DMS 273 (cell line): ENCODE results near the gene ATP13A3.
A peak's percentile ranks its signal among the peaks of the same experiment; 100 is the strongest.
"Not testable (repeated sequence)": the region's sequence is repeated elsewhere in the genome, so short reads cannot be mapped to it uniquely, and the experiment has no call there.

Experiments used
- DNase-seq: peaks from one replicate; lab custom pipeline; 2025; ENCODE audit not compliant: unreplicated experiment; lab: John Stamatoyannopoulos, UW

ATP13A3 gene

DNA sequence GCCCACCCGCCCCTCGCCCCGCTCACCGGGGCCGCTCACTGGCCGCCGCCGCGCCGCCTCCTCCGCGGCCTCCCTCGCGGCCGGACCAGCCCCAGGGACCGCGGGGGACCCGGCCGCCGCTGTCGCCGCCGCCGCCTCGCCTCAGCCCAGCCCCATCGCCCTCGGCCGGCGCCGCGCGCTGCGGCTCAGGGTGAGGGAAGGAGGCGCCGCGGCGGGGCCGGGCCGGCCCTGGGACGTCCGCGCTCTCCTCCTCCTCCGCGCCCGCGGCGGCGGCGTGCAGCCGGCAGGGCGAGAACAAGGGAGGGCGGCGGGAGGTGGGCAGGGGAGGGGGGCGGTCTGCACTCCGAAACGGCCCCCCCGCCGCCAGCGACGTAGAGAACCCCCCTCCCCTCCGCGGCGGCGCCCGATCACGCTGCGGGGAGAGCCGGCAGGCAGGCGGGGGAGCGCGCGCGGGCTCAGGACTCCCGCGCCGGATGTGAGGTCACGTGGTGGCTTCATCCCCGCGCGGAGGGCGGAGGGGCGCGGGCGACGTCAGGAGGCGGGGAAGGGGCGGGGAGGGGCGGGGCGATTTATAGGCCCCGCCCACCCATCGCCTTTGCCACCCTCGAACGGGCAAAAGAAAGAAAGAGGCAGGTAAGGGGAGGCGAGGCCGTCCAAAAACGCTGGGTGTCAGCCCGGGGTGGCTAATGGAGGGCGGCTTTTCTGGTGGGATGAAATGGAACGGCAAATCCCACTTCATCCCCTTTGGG is at the start of gene ATP13A3:
TSS of gene ATP13A3 (minus strand) at position 463 of the 749 bp plus-strand sequence. CDS start 24,812 bp downstream, outside the sequence.
- DNase-seq, result peak; percentile 98

DNA sequence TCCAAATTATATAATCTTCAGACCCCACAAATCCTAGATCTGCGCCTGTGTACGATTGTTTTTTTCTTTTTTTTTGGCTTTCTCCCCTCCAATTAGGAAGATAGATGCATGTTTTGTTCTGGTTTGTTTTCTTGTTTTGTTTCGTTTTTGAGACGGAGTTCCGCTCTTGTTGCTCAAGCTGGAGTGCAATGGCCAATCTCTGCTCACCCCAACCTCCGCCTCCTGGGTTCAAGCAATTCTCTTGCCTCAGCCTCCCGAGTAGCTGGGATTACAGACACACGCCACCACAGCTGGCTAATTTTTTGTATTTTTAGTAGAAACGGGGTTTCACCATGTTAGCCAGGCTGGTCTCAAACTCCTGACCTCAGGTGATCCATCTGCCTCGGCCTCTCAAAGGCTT is 48.4 kb upstream of the ATP13A3 start:
- not testable (repeated sequence) for DNase-seq

DNA sequence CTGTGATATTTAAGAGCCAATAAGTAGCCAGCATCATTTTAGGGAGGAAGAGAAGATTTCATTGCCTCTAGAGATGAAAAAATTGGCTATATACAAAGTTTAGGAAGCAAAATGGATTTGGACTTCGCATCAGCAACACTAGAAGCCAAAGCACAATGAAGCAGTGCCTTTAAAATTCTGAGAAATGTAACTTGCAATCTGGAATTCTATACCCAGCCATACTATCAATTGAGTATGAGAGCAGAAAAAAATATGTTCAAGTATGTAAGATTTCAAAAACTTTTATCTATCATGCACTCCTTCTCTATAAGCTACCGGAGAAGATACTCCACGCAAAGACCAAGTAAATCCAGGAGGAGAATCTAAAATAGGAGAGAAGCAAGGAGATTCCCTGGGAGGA is 47.4 kb upstream of the ATP13A3 start:
- DNase-seq, result no peak

- no peak for DNase-seq
Measured at GRCh38 chr3:194532591-194532990, 45.8 kb upstream of the ATP13A3 start.

DNA sequence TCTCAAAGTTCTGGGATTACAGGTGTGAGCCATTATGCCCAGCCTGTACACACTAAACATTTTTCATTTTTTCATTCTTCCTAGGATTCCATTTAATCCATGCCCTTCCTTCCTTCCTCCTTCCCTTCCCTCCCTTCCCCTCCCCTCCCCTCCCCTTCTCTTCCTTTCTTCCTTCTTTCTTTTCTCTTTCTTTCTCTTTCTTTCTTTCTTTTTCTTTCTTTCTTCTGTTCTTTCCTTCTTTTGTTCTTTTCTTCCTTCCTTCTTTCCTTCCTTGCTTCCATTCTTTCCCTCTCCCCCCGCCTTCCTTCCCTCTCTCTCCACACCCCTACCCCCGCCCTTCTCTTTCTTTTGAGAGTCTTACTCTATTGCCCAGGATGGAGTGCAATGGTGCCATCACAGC is 40.9 kb upstream of the ATP13A3 start:
- no peak for DNase-seq

DNA sequence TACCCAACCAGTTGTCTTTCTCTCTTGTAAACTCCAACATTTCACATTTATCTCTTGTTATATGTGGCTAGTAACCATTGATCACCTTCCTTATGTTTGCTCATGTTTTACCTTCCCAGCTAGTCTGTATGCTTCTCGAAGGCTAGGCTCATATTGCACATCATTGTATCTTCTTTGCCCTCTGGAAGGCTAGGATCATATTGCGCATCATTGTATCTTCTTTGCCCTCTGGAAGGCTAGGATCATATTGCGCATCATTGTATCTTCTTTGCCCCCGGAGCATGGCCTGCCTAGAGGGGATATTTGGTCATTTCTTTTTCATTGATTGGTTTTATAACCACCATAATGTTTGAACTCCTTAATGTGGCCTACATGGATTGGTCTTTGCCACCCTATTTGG is 39.4 kb upstream of the ATP13A3 start:
- DNase-seq, result no peak

- no peak for DNase-seq
Measured at GRCh38 chr3:194522579-194523046, 35.8 kb upstream of the ATP13A3 start.

- DNase-seq, result no peak
Measured at GRCh38 chr3:194521510-194522260, 34.9 kb upstream of the ATP13A3 start.

- peak; percentile 39 for DNase-seq
Measured at GRCh38 chr3:194520682-194521162, 33.9 kb upstream of the ATP13A3 start.

DNA sequence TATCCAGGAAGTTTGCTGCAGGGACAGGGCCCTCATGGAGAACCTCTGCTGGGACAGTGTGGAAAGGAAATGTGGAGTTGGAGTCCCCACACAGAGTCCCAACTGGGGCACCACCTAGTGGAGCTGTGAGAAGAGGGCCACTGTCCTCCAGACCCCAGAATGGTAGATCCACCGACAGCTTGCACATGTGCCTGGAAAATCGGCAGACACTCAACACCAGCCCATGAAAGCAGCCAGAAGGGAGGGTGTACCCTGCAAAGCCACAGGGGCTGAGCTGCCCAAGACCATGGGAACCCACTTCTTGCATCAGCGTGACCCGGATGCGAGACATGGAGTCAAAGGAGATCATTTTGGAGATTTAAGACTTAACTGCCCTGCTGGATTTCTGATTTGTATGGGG is 33.4 kb upstream of the ATP13A3 start:
- peak; percentile 81 for DNase-seq

GRCh38 chr3:194518652-194519051 is 31.9 kb upstream of the ATP13A3 start:
- DNase-seq, result no peak

- DNase-seq, result no peak
Measured at GRCh38 chr3:194517333-194517732, 30.5 kb upstream of the ATP13A3 start.

DNA sequence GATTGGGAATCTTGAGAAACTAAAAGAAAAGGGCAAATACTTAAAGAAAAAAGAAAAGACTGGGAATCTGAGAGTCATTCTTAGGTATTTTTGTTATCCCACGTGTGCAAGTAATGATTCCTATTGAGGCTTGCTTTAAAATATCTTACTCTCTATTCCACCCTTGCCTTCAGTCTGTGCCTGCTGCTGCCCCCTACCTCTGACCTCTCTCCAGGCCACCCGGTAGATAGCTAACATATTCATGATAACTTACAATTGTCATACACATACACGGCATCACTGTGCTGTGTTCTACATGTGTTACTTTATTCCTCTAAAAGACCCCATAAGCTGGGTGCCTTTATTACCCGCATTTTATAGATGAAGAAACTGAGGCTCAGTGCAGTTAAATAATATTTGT is 27.8 kb upstream of the ATP13A3 start:
- peak; percentile 24 for DNase-seq

- DNase-seq, result no peak
Measured at GRCh38 chr3:194512895-194513601, 26.2 kb upstream of the ATP13A3 start.

DNA sequence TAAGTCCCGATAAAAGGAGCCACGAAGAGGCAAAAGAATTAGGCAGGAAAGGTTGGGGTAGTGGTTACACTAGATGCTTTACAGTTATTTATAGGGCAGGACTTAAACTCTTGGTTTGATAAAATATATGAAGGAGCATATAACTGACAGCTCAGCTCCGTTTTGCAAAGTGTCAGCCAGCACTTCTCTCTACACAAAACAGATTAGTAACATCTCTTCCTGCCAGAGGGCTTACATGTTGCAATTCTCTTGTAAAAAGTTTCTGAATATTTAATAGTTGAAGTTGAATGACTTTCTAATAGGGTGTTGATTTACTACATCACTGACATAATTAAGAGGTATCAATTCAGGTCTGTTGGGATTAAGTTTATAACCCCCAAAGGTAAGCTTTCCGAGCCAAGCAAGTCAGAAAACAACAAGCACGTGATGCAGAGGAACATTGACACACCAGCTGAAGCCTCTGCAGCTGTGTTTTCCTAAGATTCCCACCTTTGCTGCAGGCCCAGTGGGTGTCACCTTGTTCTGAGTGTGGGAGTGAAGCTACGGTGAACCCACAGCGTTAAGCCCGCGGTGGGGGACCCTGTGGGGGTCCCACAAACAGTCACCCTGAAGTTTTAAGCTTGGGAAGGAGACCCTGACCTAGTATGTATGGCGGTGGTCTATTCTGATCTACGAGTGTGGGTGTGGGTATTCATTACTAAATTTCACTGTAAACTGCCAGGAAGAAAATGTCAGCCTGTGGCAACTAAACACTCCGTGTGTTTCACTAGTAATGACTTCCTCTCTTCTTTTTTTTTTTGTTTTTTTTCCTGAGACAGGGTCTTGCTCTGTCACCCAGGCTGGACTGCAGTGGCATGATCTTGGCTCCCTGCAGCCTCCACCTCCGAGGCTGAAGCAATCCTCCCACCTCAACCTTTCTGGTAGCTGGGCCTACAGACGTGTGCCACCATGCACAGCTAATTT is 22.0 kb upstream of the ATP13A3 start:
- peak; percentile 33 for DNase-seq

- no peak for DNase-seq
Measured at GRCh38 chr3:194507571-194507970, 20.8 kb upstream of the ATP13A3 start.

DNA sequence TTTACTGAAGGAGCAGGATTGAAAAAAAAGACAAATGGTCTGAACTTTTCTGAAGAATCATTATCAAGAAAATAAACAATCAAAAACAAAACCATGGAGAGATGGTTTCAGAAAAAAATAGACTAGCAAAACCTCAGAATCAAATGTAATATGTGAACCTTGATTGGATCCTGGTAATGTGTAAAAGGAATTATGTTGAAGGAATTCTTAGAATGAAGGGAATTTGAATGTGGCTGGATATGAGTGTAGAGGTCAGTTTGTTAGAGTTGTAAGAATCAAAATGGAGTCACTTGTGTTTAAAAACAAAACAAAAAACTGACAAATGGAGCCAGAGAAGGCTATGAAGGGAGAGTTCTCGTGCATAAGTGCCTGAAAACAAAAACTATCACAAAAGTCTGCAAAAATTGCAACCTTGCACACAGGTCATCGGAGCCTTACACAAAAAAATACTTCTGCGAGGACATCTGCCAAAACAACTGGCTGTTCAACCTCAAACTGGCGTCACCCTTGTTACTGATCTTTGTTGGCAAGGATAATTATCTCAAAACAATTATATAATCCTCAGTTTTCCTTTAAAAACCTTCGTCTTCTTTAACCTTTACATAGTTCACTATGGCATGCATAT is 19.1 kb upstream of the ATP13A3 start:
- no peak for DNase-seq

- DNase-seq, result no peak
Measured at GRCh38 chr3:194504861-194505260, 18.1 kb upstream of the ATP13A3 start.

GRCh38 chr3:194504146-194504545 is 17.3 kb upstream of the ATP13A3 start:
- no peak for DNase-seq

GRCh38 chr3:194503081-194503531 is 16.3 kb upstream of the ATP13A3 start:
- peak; percentile 89 for DNase-seq
